Panc1 (cell line): ENCODE data around the gene RHBG. TPM values are rescaled to one million over a fixed set of nuclear protein-coding genes. Genes with fewer than 3 reads are reported as not detected.

Experiments used
- ATAC-seq: fragments of 200-7000 bp; cut with Tn5 transposase; 2 replicates; pipeline ENCODE4 v1.9.1; 2020; ENCODE audit warnings: mild to moderate bottlenecking, moderate library complexity
- BruUV-seq: library from RNA; stranded (reverse); fragments of 400-500 nt; replicated peaks from 2 replicates; lab custom pipeline; 2021; lab: Mats Ljungman, UMichigan
- CTCF ChIA-PET: fragments of 300-600 bp; sonication (Branson Sonifier 250); formaldehyde crosslinking; loops from one replicate; lab custom pipeline; 2022; ENCODE audit warnings: antibody characterized with exemption; lab: Charles Lee
- POLR2A ChIA-PET: fragments of 300-600 bp; sonication (Branson Sonifier 250); formaldehyde crosslinking; loops from one replicate; lab custom pipeline; 2022; ENCODE audit warnings: antibody characterized with exemption; lab: Charles Lee
- DNase-seq: peaks from one replicate; pipeline ENCODE4 v3.0.0-alpha.2; 2010; ENCODE audit warnings: low read depth, low spot score
- H3K27ac ChIP-seq: 2 replicates; pipeline ENCODE4 v1.5.1; 2011; ENCODE audit warnings: mild to moderate bottlenecking, low read length, inconsistent platforms
- H3K27me3 ChIP-seq: fragments of 200-500 bp; sonication (Bioruptor generic); 2 replicates; pipeline ENCODE4 v1.6.0; 2014; ENCODE audit warnings: low read length, inconsistent platforms; ENCODE audit not compliant: control insufficient read depth, insufficient read depth
- H3K36me3 ChIP-seq: fragments of 200-500 bp; sonication (Bioruptor generic); 2 replicates; pipeline ENCODE4 v1.5.1; 2014; ENCODE audit warnings: inconsistent platforms, mild to moderate bottlenecking, low read length, moderate library complexity; ENCODE audit not compliant: control insufficient read depth, insufficient read depth
- H3K4me1 ChIP-seq: 2 replicates; pipeline ENCODE4 v1.5.1; 2011; ENCODE audit warnings: inconsistent platforms, mild to moderate bottlenecking, low read length, moderate library complexity; ENCODE audit not compliant: control insufficient read depth, insufficient read depth
- H3K4me3 ChIP-seq, 2 experiments: 2 replicates each; pipeline ENCODE4 v1.5.1; 2011 to 2012; ENCODE audit warnings: low read depth in 2 of 2, low read length in 2 of 2, mild to moderate bottlenecking in 2 of 2, inconsistent platforms in 1 of 2, moderate library complexity in 1 of 2
- H3K9me3 ChIP-seq: fragments of 200-500 bp; sonication (Bioruptor generic); 2 replicates; pipeline ENCODE4 v1.5.1; 2014; ENCODE audit warnings: low read depth, mild to moderate bottlenecking, inconsistent platforms, low read length, moderate library complexity; ENCODE audit not compliant: control insufficient read depth, insufficient read depth
- CTCF ChIP-seq: fragments of 450-650 bp; IDR thresholded peaks from 2 replicates; pipeline ENCODE4 v1.5.1; 2017; ENCODE audit warnings: mild to moderate bottlenecking
- POLR2AphosphoS5 ChIP-seq: IDR thresholded peaks from 2 replicates; pipeline ENCODE4 v1.6.1; 2012; ENCODE audit warnings: mild to moderate bottlenecking, low read depth, low read length, moderate library complexity
- REST ChIP-seq, 2 experiments: IDR thresholded peaks; 2 replicates each; pipeline ENCODE4 v1.6.1; 2011 to 2012; ENCODE audit warnings: low read depth in 2 of 2, control low read depth in 1 of 2, low read length in 1 of 2, mild to moderate bottlenecking in 1 of 2, moderate library complexity in 1 of 2; ENCODE audit not compliant: insufficient read depth in 1 of 2
- SIN3A ChIP-seq: IDR thresholded peaks from 2 replicates; pipeline ENCODE4 v1.6.1; 2012; ENCODE audit warnings: low read depth, mild to moderate bottlenecking, low read length, moderate library complexity, borderline replicate concordance; ENCODE audit not compliant: insufficient read depth
- TCF7L2 ChIP-seq: IDR thresholded peaks from 2 replicates; pipeline ENCODE4 v1.6.1; 2011; ENCODE audit warnings: mild to moderate bottlenecking, low read depth, low read length, inconsistent platforms
- in situ Hi-C: cut with HindIII; loops from 2 replicates; pipeline ENCODE4 v1.10.0; 2016; ENCODE audit warnings: low sequenced_read_pairs, low pct_unique_long_range_greater_than_20kb
- intact Hi-C: fragments of 100-400 bp; cut with micrococcal nuclease; formaldehyde crosslinking; loops from one replicate; pipeline ENCODE4 v1.10.0; 2022; ENCODE audit not compliant: unreplicated experiment
- total RNA-seq: library from RNA; stranded (reverse); gene quantifications from one replicate; pipeline ENCODE4 v1.2.1, GENCODE V29; 2021; ENCODE audit not compliant: unreplicated experiment

RHBG gene
- total RNA-seq, 1 experiment from 2014 or later = 0.28 TPM

GRCh38 chr1:156394835-156395461, 25.9 kb downstream of the RHBG start:
- Histone ChIP-seq H3K27ac (no peak overlapping the region), H3K36me3 (no peaks in the 10 kb centered on the region), H3K27me3 (no peaks in the 10 kb centered on the region), H3K4me1 (no peaks in the 10 kb centered on the region), H3K9me3 (no peaks in the 10 kb centered on the region), H3K4me3 (no peak overlapping the region)
- in situ Hi-C loops (no loop called here), intact Hi-C loops (no loop called here)
- TF ChIP-seq CTCF (no peak), POLR2AphosphoS5 (no peak), TCF7L2 (no peak), REST (IDR thresholded peaks at IDR 0.05; ENCODE audit: insufficient read depth in 1 of 2, low read depth in 2 of 2, low read length in 1 of 2) (no peak), SIN3A (no peak)
- POLR2A ChIA-PET = no interaction called here
- CTCF ChIA-PET = interaction anchor here (0.7 kb wide), 1 partner anchor 50 kb away, joined by 5 read pairs; no protein-coding TSS in a partner anchor
- no TSS peak for BruUV-seq
- ATAC-seq (no peak), DNase-seq (no peak)

- BruUV-seq = no TSS peak
- no peak overlapping the region for H3K27ac ChIP-seq
- no peaks in the 10 kb centered on the region for H3K36me3 ChIP-seq
- CTCF ChIA-PET = interaction anchor here (1.0 to 1.3 kb wide), 2 partner anchors 14 to 47 kb away, joined by 4 to 9 read pairs; no protein-coding TSS in a partner anchor
- H3K27me3 ChIP-seq = no peaks in the 10 kb centered on the region
- intact Hi-C loops (no loop called here), in situ Hi-C loops (no loop called here)
- DNase-seq (no peak), ATAC-seq (0 out of 2 replicates have a peak, but pooled peaks have one; percentile 23)
- no peaks in the 10 kb centered on the region for H3K9me3 ChIP-seq
- TF ChIP-seq CTCF (no peak), REST (IDR thresholded peaks at IDR 0.05; ENCODE audit: insufficient read depth in 1 of 2, low read depth in 2 of 2, low read length in 1 of 2) (no peak), POLR2AphosphoS5 (no peak), TCF7L2 (no peak), SIN3A (no peak)
- POLR2A ChIA-PET = interaction anchor here (0.6 kb wide), 1 partner anchor 379 kb away, joined by 8 read pairs; the partner anchor contains the start of gene SSR2
- H3K4me3 ChIP-seq = no peak overlapping the region
- no peaks in the 10 kb centered on the region for H3K4me1 ChIP-seq
Observed at GRCh38 chr1:156399355-156400125, 30.5 kb downstream of the RHBG start.
